Spleen (tissue), 7 donors: ENCODE measurements around the gene ZNF675.
"Not testable (repeated sequence)": the region's sequence is repeated elsewhere in the genome, so short reads cannot be mapped to it uniquely, and the experiment has no call there.

Experiments
- POLR2A ChIP-seq, 3 donors: fragments of 450-650 bp; IDR thresholded peaks; one replicate each; pipeline ENCODE4 v1.5.1; 2017; ENCODE audit warnings: antibody characterized with exemption in 3 of 3, mild to moderate bottlenecking in 1 of 3
- TF ChIP-seq, protein P1 (sequence below), 11 experiments: fragments of 200-600 bp in 7 of 11; fragments of 450-650 bp in 4 of 11; sonication (generic) in 4 of 11; IDR thresholded peaks in 8 of 11; conservative IDR thresholded peaks in 3 of 11; 1 replicate in 7 of 11; 2 replicates in 4 of 11; pipeline versions ENCODE4 v1.4.0 to v1.8.0; 2016 to 2021; ENCODE audit warnings: antibody characterized with exemption in 11 of 11, inconsistent platforms in 4 of 11, mild to moderate bottlenecking in 1 of 11
- donor health status: DM: no; HTN: no; CAD: no; lungs with moderate emphysema.
- donor health status: DM: no; HTN: no; CAD: no.
- donor health status: DM: no; HTN: no; CAD: no.

DNA sequence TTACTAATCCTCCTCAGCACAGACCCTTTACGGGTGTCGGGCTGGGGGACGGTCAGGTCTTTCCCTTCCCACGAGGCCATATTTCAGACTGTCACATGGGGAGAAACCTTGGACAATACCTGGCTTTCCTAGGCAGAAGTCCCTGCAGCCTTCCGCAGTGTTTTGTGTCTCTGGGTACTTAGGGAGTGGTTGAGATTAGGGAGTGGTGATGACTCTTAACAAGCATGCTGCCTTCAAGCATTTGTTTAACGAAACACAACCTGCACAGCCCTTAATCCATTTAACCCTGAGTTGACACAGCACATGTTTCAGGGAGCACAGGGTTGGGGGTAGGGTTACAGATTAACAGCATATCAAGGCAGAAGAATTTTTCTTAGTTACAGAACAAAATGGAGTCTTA lies 37.1 kb upstream of the ZNF675 start:
- TF ChIP-seq, protein P1, sequence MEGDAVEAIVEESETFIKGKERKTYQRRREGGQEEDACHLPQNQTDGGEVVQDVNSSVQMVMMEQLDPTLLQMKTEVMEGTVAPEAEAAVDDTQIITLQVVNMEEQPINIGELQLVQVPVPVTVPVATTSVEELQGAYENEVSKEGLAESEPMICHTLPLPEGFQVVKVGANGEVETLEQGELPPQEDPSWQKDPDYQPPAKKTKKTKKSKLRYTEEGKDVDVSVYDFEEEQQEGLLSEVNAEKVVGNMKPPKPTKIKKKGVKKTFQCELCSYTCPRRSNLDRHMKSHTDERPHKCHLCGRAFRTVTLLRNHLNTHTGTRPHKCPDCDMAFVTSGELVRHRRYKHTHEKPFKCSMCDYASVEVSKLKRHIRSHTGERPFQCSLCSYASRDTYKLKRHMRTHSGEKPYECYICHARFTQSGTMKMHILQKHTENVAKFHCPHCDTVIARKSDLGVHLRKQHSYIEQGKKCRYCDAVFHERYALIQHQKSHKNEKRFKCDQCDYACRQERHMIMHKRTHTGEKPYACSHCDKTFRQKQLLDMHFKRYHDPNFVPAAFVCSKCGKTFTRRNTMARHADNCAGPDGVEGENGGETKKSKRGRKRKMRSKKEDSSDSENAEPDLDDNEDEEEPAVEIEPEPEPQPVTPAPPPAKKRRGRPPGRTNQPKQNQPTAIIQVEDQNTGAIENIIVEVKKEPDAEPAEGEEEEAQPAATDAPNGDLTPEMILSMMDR (IDR thresholded peaks at IDR 0.05 in 8 of 11, conservative IDR thresholded peaks at IDR 0.05 in 3 of 11) = not testable (repeated sequence)
- not testable (repeated sequence) for TF ChIP-seq POLR2A (IDR thresholded peaks at IDR 0.05)
